ENCODE measurements around the gene CEP104.
"Not testable (repeated sequence)": the region's sequence is repeated elsewhere in the genome, so short reads cannot be mapped to it uniquely, and the experiment has no call there.

The CEP104 gene

DNA sequence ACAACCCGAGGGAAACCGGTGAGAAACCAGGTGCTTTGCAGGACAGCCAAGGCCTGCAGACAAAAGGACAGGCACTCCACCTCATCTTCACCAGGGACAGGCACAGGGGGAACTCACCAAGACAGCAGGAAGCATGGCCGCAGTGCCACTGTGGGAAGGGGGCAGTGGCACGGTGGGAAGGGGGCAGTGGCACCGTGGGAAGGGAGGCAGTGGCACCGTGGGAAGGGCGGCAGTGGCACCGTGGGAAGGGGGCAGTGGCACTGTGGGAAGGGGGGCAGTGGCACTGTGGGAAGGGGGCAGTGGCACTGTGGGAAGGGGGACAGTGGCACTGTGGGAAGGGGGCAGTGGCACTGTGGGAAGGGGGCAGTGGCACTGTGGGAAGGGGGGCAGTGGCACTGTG is 32.4 kb downstream of the CEP104 start:
- DNase-seq (ENCODE audit: low spot score): no peak

- DNase-seq (ENCODE audit: low spot score): no peak
Measured at GRCh38 chr1:3822421-3822820, 34.6 kb downstream of the CEP104 start.

DNA sequence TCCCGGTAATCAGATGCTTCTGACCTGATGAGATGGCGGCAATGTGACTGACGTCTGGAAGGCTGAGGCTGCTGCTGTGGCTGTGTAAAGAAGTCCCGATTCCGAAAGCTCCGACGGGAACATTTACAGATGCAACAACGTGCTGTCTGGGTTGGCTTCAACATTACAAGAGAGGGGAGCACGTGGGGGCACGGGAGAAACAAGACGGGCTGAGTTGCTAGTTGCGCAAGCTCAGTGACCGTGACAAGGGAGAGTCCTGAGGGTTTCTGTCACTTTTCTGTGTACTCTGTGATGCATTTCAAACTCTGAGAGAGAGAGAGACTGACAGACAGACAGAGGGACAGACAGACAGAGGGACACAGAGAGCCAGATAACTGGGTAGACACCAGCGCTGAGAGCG is 35.1 kb downstream of the CEP104 start:
- no peak for DNase-seq (ENCODE audit: low spot score)

DNA sequence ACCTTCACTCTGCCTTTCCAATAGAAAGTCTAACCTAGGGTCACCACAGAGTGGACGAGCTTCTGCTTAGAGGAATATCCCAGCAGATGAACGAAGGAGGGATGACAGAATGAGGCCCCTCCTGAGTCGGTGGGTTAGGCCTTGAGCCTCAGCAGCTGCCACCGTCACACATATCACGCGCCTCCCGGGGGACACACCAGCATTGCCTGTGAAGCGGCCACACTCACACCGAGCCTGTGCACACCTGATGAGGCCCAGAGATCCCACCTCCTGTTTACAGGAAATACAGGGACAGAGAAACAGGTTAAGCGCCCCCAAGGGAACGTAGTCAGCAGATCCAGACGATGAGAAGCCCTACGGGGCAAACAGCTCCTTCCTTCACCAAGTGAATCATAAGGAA is 35.6 kb downstream of the CEP104 start:
- DNase-seq (ENCODE audit: low spot score): no peak

GRCh38 chr1:3821004-3821403 is 36.0 kb downstream of the CEP104 start:
- DNase-seq (ENCODE audit: low spot score): no peak

DNA sequence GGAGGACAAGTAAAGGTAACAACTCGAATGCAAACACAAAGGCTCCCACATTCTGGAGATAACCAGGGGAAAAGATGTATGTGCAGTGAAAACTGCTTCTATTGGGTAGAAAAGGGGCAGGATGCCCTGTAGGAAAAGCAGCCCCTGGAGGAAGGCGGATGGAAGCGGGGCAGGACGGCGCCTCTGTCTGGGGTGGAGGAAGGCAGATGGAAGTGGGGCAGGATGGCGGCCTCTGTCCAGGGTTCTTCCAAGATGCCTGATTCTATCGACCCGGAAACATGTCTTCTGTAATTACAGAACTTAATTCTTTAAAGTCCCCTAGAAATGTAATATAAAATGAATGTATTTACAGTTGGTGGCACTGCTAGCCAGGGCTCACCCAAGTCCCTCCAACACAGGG is 36.7 kb downstream of the CEP104 start:
- DNase-seq (ENCODE audit: low spot score): no peak

DNA sequence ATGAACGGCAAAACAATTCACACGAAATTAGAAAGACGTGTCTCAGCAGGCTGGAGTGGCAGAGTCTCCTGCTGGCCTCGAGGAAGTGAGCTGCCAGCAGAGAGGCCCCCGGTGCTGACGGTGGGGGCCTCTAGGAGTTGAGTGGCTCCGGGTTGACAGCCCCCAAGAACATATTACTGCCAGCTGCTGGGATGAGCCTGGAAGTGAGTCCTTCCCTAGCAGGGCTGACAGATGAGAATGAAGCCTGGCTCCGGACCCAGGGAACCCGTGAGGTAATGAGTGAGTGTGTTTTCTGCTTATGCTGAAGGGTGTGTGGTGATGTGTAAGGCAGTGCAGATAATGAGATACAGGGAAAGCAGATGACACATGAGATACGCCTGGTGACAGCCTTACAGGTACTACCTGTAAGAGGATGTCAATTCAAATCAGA is 37.2 kb downstream of the CEP104 start:
- no peak for DNase-seq (ENCODE audit: low spot score)

DNA sequence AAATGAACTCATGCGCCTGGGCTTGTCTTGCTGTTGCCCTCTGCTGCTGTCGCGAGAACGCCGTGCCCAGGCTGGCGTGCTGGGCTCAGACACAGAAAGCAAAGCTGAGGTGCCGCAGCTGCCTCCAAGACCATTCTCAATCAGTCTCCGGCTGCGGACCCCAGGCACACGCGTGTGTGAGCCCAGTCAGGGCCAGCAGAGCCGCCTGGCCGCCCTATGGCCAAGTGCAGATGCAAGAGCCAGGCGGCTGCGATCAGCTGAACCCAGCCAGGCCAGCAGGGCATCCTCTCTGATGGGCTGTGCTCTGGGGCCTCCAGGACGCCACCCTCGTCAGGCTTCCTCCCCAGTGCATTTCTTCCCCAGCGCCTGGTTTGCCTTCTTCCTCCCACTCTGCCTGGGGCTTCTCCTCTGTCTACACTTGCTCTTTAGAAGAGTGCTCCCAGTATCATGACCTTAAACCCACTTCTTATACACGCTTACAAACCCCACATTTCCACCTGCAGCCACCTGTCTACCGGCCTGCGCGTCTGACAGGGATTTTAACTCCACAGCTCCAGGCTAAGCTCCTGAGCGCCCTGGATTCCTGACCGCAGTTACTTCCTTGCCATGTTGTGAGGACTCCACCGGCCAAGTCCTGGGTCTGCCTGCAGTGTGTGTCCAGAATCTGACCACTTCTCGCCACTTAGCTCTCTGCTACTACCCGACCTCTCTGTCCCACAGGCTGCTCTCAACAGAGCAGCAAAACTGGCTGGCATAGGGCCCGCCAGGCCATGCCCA is 39.0 kb downstream of the CEP104 start:
- DNase-seq (ENCODE audit: low spot score): no peak

- no peak for DNase-seq (ENCODE audit: low spot score)
Measured at GRCh38 chr1:3817138-3817740, 39.8 kb downstream of the CEP104 start.

DNA sequence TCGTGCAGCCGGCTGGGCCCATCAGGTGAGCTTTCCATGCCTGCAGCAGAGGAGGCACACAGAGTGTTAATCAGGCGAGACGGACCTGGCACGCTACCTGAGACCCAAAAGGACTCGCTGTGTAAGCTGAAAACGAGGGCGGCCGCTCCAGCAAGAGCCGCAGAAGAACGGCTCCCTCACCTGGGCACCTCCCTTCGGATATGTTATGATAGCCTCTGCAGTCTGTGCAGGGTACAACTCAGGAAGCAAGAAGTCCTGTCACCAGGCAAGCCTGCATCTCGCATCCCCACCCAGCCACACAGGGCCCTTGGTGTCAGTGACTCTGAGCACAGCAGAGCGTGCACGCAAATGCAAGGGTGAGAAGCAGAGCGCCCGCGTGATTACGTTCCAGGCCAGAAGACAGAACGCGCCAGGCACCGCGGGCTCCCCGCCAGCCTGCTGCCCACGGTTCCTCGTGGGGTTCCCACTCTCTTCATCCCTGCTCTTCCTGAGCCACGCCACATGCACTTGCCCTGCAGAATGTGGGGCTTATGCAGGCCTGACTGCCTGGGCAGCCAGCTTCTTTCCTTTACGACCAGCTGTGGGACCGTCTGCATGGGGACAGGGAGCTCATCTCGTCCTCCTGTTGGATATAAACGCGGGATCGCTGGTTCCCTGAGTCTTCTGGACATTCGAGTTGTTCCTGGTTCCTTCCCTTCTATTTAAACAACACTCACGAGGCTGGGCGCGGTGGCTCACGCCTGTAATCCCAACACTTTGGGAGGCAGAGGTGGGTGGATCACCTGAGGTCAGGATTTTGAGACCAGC is 40.5 kb downstream of the CEP104 start:
- DNase-seq (ENCODE audit: low spot score): no peak

- DNase-seq (ENCODE audit: low spot score): no peak
Measured at GRCh38 chr1:3814771-3815561, 42.0 kb downstream of the CEP104 start.

DNA sequence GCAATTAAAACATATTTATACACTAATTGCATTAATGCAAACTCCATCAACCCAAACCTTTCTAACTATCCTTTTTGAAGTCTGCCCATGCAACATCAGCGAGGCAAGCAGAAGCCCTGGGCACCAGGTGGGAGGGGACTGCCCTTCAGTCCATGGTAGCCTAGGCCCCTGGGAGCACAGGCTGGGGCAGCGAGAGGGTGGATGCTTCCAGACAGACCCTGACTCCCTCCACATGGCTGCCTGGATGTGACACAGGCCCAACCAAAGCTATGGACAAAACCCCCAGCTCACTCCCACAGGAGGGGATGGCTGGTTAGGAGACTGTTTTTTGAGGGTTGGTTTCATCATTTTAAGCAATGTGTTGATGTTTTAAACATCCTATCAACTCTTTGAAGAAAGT is 42.9 kb downstream of the CEP104 start:
- DNase-seq (ENCODE audit: low spot score): no peak

- DNase-seq (ENCODE audit: low spot score): no peak
Measured at GRCh38 chr1:3811595-3811911, 45.5 kb downstream of the CEP104 start.

DNA sequence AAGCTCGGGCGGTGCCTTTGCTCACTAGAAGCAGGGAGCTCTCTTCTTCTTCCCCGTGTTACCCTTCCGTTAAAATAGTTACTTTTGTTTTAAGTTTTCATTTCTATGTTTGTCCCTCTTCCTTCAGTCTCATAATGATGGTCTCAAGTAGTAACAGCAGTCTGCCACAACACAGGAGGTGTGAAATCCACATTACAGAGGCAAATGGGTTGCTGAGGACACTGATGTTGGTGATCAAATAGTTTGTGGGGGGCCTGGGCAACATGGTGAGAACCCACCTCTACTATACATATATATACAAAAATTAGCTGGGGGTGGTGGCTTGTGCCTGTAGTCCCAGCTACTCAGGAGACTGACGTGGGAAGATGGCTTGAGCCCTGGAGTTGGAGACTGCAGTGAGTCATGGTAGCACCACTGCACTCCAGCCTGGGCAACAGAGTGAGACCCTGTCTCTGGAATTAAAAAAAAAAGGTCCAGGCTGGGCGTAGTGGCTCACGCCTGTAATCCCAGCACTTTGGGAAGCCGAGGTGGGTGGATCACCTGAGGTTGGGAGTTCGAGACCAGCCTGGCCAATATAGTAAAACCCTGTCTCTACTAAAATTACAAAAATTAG is 46.8 kb downstream of the CEP104 start:
- not testable (repeated sequence) for DNase-seq (ENCODE audit: low spot score)

- no peak for DNase-seq (ENCODE audit: low spot score)
Measured at GRCh38 chr1:3809680-3810079, 47.3 kb downstream of the CEP104 start.

DNA sequence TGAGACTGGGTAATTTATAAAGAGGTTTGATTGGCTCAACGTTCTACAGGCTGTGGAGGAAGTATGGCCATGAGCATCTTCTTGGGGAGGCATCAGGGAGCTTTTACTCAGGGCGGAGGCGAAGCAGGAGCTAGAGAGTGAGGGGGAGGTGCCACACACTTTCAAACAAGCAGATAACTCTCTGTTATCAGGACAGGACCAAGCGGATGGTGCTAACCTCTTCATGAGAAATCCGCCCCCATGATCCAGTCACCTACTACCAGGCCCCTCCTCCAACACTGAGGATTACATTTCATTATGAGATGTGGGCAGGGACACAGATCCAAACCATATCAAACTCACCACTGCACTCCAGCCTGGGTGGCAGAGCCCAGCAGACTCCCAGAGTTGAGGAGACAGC is 49.2 kb downstream of the CEP104 start:
- no peak for DNase-seq (ENCODE audit: low spot score)

DNA sequence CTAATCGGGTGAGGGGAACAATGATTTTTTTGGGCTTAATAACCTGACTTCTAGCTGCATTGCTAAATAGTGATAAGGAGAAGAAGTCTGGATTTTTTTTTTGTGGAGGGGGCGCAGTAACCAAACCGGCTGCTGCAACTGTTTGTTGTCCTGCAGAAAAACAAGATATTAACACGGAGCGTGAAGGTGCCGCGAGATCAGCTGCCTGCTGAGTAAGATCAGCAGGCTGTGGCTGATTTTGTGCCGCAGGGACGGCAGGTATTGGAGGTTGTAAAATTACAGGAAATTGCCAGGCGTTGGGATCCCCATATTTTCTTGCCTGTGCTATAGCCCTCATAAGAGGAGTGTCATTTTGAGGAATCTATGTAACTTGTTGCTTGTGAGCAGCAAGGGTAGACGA is 52.0 kb downstream of the CEP104 start:
- no peak for DNase-seq (ENCODE audit: low spot score)

DNA sequence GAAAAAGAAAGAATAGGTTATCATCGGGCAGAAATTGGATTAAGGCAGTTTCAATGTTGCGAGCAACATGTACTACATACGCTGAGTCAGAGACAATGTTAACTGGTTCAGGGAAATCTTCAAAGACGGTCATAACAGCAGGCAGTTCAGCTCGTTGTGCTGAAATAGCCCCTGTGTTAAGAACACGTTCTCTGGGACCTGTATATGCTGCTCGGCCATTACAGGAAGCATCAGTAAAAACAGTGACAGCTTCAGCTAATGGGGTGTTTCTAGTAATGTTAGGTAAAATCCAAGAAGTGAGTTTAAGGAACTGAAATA is 52.4 kb downstream of the CEP104 start:
- DNase-seq (ENCODE audit: low spot score): not testable (repeated sequence)

DNA sequence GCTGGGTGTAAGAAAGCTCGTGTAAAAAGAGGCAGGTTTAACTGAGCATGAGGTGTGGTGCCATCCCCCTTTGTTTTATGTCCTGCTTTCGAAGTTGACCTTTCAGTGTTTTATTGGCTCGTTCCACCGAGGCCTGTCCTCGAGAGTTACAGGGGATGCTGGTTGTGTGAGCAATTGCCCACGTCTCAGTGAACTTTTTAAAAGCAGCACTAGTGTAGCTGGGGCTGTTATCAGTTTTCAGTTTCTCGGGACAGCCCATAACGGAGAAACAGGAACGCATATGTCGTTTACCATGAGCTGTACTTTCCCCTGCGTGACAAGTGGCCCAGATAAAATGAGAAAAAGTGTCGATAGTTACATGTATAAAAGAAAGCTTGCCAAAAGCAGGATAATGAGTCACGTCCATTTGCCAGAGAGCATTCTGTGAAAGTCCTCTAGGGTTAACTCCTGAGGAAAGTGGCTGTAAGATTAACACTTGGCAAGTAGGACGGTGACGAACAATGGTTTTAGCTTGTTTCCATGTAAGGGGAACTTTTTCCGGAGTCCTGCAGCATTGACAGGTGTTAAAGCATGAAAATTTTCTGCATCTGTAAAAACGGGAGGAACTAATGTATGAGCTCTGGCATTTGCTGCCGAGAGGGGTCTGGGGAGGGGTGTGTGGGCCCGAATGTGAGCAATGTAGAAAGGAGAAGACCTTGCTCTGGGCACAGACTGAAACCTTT is 52.9 kb downstream of the CEP104 start:
- no peak for DNase-seq (ENCODE audit: low spot score)

DNA sequence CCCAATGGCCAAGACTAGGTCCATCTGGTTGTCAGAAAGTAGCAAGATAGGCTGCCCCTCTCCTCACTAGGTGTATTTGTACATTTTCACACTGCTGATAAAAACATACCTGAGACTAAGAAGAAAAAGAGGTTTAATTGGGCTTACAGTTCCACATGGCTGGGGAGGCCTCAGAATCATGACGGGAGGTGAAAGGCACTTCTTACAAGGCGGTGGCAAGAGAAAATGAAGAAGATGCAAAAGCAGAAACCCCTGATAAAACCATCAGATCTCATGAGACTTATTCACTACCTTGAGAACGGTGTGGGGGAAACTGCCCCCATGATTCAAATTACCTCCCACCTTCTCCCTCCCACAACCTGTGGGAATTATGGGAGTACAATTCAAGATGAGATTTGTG is 56.2 kb downstream of the CEP104 start:
- DNase-seq (ENCODE audit: low spot score): not testable (repeated sequence)

GRCh38 chr1:3799976-3800685 is 56.9 kb downstream of the CEP104 start:
- DNase-seq (ENCODE audit: low spot score): no peak

All from HuH-7.5 (cell line).